Activated CD4-positive, alpha-beta T cell treated with anti-CD3 and anti-CD28 coated beads for 48 hours (primary cell): Measurements from ENCODE around the gene GARIN5B.

Experiments used
- DNase-seq: peaks from one replicate; pipeline ENCODE4 v3.0.0-alpha.2; 2020

GARIN5B gene

GRCh38 chr19:55387736-55388497, 24.9 kb upstream of the GARIN5B start:
- no peak for DNase-seq

- no peak for DNase-seq
Observed at GRCh38 chr19:55386493-55386971, 23.5 kb upstream of the GARIN5B start.

- DNase-seq, result peak; percentile 99
Observed at GRCh38 chr19:55385724-55386492, 22.8 kb upstream of the GARIN5B start, which contains the start of gene RPL28. Gene RPL28 (plus strand): TSS chr19:55385932. CDS start chr19:55386358, 426 bp downstream.

- DNase-seq, result peak; percentile 98
Observed at GRCh38 chr19:55384920-55385723, 22.1 kb upstream of the GARIN5B start.

- peak; percentile 51 for DNase-seq
Observed at GRCh38 chr19:55384131-55384919, 21.3 kb upstream of the GARIN5B start, which contains the start of gene TMEM238. Gene TMEM238 (minus strand): TSS chr19:55384292. CDS start chr19:55384259, 33 bp downstream.

GRCh38 chr19:55383279-55384130, 20.4 kb upstream of the GARIN5B start:
- peak; percentile 74 for DNase-seq

- DNase-seq, result no peak
Observed at GRCh38 chr19:55382522-55383054, 19.5 kb upstream of the GARIN5B start.

GRCh38 chr19:55382013-55382412, 19.0 kb upstream of the GARIN5B start:
- no peak for DNase-seq

GRCh38 chr19:55379174-55379573, 16.1 kb upstream of the GARIN5B start:
- DNase-seq, result no peak

GRCh38 chr19:55377356-55378131, 14.5 kb upstream of the GARIN5B start:
- DNase-seq, result no peak

- no peak for DNase-seq
Observed at GRCh38 chr19:55376241-55376933, 13.3 kb upstream of the GARIN5B start, which contains the start of gene TMEM190. Gene TMEM190 (plus strand): TSS chr19:55376826. CDS start chr19:55376854, 28 bp downstream.

- DNase-seq, result no peak
Observed at GRCh38 chr19:55373993-55374757, 11.1 kb upstream of the GARIN5B start.

- no peak for DNase-seq
Observed at GRCh38 chr19:55373306-55373992, 10.4 kb upstream of the GARIN5B start.

- DNase-seq, result peak; percentile 35
Observed at GRCh38 chr19:55372316-55373081, 9.4 kb upstream of the GARIN5B start.

GRCh38 chr19:55370305-55370988, 7.4 kb upstream of the GARIN5B start, which contains the start of gene IL11:
Gene IL11 (minus strand): TSS chr19:55370463. CDS start chr19:55370310, 153 bp downstream.
- DNase-seq, result no peak

GRCh38 chr19:55369653-55370304, 6.7 kb upstream of the GARIN5B start:
- peak; percentile 61 for DNase-seq
